Fibroblast of pulmonary artery (primary cell): ENCODE results near the gene ZC2HC1B.

Source experiments
- DNase-seq: peaks from one replicate; pipeline ENCODE4 v3.0.0-alpha.2; 2010; ENCODE audit warnings: low read depth
- H3K4me3 ChIP-seq: replicated peaks from 2 replicates; pipeline ENCODE4 v1.5.1; 2011; ENCODE audit warnings: low read depth, mild to moderate bottlenecking, control low read depth, low read length, moderate library complexity
- CTCF ChIP-seq: IDR thresholded peaks from 2 replicates; pipeline ENCODE4 v1.5.1; 2011; ENCODE audit warnings: mild to moderate bottlenecking, control low read depth, low read length, inconsistent platforms; ENCODE audit errors: missing control alignments

The ZC2HC1B gene

GRCh38 chr6:143838395-143838794 lies 25.9 kb upstream of the ZC2HC1B start:
- no peak for DNase-seq
- no peak for TF ChIP-seq CTCF
- H3K4me3 ChIP-seq, result no peak overlapping the region

- H3K4me3 ChIP-seq, result no peak overlapping the region
- TF ChIP-seq CTCF, result no peak
- DNase-seq, result peak; percentile 5
These were observed 25.1 kb upstream of the ZC2HC1B start for GRCh38 chr6:143839196-143839595.

GRCh38 chr6:143840595-143841265 lies 23.5 kb upstream of the ZC2HC1B start:
- no peak for TF ChIP-seq CTCF
- no peak overlapping the region for H3K4me3 ChIP-seq
- no peak for DNase-seq

DNA sequence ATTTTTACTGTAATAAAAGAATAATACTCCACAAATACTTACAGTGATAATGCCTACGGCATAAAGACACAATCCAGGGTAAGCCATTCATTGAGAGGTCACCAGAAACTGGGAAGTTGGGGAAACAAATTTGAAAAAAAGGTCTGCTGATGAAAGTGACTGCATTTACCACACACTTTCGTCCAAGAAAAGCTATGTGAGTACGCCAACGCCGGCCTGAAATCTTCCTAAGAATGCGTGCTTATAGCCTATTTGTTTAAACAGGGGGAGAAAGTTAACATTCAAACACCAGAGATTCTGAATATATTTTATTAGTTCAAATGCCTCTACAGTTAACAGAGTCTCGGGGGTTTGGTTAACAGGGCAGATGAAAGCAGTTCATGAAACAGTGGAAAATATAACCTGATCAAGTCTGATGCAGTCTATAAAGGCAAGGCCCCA lies 21.8 kb upstream of the ZC2HC1B start:
- no peak for TF ChIP-seq CTCF
- no peak for DNase-seq
- peak overlapping the region; percentile 87 for H3K4me3 ChIP-seq

DNA sequence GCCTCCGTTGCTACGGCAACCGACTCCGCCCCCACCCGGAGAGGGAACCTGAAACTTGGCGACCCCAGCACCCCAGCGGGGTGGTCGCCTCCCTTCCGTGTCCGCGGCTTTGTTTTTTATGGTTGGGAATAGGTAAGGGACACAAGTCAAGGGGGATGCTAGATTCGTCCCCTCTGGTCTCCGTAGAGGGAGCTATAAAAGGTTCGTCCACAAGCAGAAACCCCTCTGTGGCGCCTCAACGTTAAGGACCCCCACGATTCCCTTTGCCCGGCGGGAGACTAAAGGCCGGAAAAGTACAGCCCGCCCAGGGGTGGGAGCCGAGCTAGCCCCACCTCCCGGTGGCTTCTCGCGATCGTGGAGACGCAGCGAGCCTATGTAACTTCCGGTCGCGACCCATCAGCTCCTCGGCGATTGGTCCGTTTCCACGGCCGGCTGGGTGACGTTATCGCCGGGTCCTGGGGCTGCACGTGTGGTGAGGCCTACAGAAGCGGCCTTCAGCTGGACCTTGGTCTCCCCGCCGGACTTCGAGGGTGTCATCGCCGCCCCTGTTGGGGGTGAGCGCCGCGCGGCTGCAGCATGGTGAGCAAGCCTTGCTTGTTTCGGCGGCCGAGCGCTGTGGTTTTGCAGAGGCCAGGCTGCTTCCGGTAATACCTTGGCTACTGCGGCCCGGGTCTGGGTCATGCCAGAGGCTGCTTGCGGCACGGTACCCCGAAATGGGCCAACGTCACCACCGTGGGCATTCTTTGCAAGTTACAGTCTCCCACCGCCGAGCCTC lies 21.2 kb upstream of the ZC2HC1B start, which contains the start of gene LTV1:
Gene LTV1 (plus strand): TSS at position 437 of the 775 bp plus-strand sequence. CDS start 140 bp downstream, at position 577.
- TF ChIP-seq CTCF, result no peak

DNA sequence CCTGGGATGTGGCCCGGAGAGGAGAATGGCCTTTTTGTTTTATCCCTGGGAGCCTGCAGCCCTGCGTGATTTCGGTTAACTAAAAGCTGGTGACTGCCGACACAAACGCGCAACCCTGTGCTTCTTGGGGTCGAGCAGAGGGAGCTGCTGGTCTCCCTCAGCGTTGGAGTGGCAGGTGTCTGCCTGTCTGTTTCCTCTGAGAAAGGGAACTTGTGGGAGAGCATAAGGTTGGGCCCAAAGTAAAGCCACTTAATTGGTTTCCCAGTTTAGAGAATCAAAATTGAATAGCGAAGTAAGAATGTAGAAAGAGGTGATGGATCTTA lies 20.6 kb upstream of the ZC2HC1B start:
- TF ChIP-seq CTCF, result no peak
- DNase-seq, result no peak
- peak overlapping the region; percentile 87 for H3K4me3 ChIP-seq

More for the DNA sequence above, 21.2 kb upstream of the ZC2HC1B start, which contains the start of gene LTV1:
- peak; percentile 97 for DNase-seq
- H3K4me3 ChIP-seq, result peak within 1 kb of the TSS; percentile 87

GRCh38 chr6:143844006-143844405 lies 20.3 kb upstream of the ZC2HC1B start:
- TF ChIP-seq CTCF, result no peak
- DNase-seq, result peak; percentile 17
- H3K4me3 ChIP-seq, result peak overlapping the region; percentile 87
